AG08396 (cell line): Measurements from ENCODE around the gene LITAF.
"Not testable (repeated sequence)": the region's sequence is repeated elsewhere in the genome, so short reads cannot be mapped to it uniquely, and the experiment has no call there.

Experiments
- DNase-seq: peaks from one replicate; pipeline ENCODE4 v3.0.0; 2012; ENCODE audit warnings: low spot score, mixed read lengths

The LITAF gene

DNA sequence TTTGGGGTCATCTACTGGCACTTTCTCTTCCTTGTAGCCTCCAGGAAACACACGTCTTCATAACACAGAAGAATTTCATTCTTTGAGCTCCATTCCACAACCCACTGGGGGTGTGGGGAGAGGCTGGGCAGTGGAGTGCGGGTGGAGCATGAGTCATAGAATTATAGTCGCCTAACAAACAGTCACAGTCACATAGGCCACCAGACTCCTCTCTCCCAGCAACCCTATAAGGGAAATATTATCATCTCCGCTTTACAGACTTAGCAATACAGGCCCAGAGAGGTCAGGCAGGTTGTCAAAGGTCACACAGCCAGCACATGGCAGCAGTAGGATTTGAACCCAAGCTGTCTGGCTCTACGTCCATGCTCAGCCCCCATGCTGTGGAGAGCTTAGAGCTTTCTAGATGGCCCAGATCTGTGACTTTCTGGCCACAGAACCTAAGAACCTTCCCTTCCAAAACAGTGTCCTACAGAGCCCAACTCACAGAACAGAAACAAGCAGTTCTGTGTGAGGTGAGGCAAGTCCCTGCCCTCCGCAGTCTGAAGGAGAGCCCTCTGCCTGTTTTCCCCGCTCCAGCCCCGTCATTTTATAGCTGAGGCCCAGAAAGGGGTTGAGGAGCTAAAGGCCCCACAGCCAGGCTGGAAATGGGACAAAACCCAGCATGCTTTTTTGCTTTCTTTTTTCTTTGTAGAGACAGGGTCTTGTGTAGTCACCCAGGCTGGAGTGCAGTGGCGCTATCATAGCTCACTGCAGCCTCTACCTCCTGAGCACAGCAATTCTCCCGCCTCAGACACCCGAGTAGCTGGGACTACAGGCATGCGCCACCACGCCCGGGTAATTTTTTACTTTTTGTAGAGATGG, 10.7 kb upstream of the LITAF start:
- peak; percentile 43 for DNase-seq

DNA sequence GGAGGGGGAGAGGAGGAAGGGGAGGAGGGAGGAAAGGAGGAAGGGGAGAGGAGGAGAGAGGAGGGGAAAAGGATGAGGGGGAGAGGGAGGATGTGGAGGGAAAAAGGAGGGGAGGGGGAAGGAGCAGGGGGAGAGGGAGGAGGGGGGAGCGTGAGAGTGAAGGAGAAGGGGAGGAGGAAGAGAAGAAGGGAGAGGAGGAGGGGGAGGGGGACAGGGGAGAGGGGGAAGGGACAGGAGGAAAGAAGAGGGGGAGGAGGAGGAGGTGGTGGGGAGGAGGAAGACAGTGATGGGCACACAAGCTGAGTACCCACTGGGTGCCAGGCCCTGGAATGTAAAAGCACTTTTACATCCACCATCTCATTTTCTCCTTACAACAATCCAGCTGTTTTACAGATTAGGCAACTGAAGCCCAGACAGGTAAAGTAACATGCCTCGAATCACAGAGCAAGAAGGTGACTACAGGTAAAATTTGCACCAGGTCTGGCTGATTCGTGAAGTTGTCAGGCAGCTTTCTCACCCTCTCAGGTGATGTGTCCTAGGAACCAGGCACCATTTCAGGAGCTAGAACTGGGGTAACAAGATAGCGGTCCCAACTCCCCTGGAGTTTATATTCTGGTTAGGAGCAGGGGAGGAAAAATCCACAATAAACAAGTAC, 10.0 kb upstream of the LITAF start:
- no peak for DNase-seq

- no peak for DNase-seq
Measured at GRCh38 chr16:11593581-11593980, 6.9 kb upstream of the LITAF start.

DNA sequence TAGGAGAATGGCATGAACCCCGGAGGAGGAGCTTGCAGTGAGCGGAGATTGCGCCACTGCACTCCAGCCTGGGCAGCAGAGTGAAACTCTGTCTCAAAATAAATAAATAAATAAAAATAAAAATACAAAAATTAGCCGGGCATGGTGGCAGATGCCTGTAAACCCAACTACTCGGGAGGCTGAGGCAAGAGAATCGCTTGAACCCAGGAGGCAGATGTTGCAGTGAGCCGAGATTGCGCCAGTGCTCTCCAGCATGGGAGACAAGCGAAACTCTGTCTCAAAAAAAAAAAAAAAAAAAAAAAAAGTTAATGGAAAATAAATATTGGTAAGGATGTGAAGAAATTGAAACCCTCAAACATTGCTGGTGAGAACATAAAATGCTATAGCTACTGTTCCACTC, 6.4 kb upstream of the LITAF start:
- DNase-seq = not testable (repeated sequence)

GRCh38 chr16:11591630-11592029, 4.9 kb upstream of the LITAF start:
- DNase-seq = not testable (repeated sequence)

DNA sequence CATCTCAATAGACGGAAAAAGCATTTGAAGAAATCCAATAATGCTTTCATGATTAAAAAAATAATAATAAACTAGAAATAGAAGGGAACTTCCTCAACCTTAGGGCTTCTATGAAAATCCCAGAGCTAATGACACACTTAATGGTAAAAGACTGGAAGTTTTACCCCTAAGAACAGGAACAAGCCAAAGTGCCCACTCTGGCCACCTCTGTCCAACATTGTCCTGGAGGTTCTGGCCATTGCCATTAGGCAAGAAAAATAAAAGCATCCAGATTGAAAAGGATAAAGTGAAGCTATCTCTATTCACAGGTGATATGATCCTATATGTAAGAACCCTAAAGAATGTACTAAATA, 2.5 kb upstream of the LITAF start:
- no peak for DNase-seq

DNA sequence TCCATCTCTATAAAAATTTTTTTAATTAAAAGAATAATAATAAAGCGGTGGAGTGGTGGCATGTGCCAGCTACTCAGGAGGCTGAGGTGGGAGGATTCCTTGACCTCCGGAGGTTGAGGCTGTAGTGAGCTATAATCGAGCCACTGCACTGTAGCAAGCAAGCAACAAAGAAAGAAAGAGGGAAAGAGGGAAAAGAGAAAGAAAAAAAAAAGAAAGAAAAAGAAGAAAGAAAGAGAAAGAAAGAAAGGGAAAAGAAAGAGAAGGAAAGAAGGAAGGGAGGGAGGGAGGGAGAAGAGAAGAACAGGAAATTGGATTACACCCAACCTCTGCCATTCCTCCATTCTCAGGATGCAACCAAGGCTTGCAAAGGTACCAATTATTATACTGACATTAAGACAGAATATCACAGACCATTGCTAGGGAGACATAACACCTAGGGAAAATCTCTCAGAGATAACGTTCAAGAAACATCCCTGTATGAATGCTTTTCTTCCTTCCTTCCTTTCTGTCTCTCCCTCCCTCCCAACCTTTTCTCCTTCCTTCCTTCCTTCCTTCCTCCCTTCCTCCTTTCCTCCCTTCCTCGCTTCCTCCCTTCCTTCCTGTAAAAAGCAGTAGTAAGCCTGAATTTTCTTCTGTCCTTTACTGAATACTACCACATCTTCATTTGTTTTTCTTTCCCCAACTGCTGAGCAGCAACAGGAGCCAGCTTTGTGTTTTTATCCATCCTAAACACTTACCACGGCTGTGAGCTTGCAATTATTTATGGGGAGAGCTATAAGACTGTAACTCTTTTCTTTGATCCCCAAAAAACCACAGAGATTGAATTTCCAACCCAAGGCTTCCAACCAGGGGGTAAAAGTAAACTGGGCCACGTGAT, 1.8 kb upstream of the LITAF start:
- no peak for DNase-seq

GRCh38 chr16:11587643-11588247, 1.0 kb upstream of the LITAF start:
- DNase-seq = no peak

DNA sequence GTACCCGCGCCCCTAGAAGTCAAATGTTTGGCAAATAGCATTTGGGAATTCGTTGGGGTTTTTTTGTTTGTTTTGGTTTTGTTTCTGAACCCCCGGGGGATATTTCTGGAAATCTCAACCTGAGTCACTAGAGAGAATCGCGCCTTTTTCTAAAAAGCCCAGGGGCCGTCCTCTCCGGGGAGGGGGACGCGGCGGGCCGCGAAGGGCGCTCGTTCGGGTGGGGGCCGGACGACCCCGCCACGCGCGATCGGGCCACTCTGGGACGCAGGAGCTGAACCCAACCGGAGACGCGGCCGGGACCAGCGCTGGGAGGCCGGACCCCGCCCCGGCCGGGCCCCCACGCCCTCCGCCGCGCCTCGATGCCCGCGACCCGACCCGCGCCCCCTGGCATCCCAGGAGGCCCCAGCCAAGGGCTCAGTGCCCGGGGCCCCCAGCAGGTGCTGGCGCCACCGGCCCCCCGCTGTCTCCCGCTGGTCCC, 302 bp downstream of the LITAF start:
- no peak for DNase-seq

- peak; percentile 50 for DNase-seq
Measured at GRCh38 chr16:11585460-11586377, 1.0 kb downstream of the LITAF start.

DNA sequence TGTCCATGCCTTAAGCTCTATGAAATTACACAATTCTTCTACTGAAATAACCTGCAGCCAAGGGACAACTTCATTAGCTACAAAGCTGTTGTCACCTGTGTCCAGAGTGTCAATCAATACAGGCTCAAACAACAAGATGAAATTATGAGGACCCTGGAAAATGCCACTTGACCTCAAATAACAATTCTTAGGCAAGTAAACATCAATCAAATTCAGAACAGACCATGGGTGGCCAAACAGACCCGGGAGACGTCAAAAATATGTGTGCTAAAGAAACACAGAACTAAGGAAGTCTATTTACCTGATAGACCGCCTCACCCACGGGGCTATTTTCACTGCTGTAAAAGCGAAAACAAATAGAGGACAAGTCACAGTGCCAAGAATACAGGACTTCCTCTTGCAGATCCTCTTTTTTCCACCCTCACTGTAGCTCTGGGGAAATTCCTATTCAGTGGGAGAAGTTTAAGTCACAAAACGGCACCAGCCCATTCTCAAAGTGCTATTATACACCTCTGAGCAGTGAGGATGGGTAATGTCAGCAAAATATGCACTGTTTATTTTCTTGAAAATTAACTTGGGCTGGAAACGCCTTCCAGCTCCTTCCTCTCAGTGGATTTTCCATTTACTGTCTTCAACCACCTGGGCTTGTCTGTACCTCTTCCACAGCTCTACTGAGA, 2.7 kb downstream of the LITAF start:
- no peak for DNase-seq

DNA sequence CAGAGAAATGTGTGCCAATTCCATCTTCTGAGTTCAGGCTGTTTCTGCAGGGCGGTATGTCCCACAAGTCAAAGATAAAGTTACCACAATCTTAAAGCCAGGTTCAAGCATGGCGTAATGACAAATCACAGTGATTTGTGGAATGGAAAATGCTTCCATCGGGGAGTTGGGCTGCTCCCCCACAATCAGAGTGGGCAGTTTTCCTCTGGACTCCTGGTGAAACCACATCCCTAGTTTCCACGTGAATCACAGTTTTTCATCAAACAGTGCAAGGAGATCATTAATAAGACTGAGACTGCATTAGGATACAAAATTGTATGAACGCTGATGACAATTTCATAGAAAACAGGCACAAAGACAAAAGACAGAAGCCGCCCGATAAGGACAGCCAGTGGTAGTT, 3.6 kb downstream of the LITAF start:
- DNase-seq = peak; percentile 43

DNA sequence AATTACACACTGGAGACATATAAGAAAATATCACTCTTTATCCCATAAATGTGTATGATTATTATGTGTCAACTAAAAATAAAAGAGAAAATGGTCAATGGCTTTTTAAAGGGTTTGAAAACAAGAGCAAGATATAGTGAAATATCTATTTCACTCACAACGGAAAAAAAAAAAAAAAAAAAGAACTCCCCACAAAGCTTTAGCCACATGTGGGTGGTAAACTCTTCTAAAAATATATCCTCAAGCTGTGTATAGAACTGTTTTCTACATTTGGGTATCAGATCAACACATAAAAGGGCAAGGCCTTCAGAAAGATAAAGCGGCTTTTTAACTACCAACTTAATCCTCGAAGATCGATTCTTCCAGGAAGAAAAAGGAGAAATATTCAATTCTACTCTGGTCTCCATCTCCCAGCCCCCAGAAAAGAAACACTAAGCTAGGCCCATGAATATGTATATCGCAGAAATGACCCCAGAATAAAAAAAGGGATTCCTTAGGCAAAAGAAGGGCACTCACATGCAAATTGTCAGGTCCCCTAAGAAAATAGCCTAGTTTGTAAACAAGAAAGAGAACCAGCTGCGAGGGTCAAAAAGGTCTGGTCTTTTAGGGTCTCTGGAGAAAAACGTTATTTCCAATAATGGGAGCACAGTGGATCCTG, 4.4 kb downstream of the LITAF start:
- no peak for DNase-seq

DNA sequence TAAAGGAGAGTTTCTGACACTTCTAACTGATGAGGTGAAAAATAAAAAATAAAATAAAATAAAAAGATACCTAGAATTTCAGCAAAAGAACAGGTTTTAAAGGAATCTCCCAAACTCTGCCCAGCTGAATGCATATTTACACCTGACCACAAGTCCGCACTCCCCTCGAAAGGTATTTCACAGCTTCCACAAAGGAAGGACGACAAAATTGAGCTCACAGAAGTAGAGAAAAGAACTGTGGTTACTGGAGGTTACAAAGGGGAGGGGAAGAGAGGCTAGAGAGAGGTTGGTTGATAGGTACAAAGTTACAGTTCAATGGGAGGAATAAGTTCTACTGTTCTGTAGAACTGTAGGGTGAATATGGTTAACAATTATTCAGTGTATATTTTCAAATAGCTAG, 5.0 kb downstream of the LITAF start:
- DNase-seq = no peak

GRCh38 chr16:11580451-11581086, 6.2 kb downstream of the LITAF start:
- DNase-seq = no peak

- DNase-seq = not testable (repeated sequence)
Measured at GRCh38 chr16:11577290-11577660, 9.4 kb downstream of the LITAF start.

DNA sequence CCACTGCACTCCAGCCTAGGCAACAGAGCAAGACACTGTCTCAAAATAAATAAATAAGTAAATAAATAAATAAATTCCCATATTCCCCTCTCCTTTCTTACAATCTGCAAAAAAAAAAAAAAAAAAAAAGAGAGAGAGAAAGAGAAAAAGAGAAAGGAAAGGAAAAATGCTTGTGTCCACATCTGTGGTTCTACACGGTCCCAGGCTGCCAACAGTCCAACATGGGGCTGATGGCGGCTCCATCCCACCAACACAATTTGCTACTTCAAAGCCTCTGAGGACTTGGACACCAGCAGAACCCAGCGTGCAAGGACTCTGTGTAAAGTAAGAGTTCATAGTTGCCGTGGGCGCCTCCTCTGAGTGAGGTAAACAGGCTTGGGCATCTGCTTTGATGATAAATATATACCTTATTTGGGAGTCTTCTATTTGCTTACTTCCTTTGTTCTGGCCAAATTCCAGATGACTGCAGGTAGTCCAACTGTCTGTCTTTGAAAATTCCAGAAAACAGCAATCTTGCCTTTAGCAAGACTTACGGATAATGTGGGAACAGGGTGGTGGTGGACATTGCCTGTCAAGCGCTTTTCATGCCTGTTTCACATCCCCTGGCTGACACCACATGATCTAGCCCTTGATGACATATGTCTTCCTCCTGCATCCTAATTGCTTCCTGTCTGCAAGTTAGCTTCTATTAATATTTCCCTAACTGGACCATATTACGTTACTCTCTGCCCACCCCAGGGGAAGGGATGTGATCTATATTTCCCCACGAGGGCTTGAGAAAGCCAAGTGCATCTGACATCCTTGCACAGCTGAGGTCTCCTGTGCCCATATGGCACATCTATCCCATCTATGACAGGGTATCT, 10.1 kb downstream of the LITAF start:
- no peak for DNase-seq

DNA sequence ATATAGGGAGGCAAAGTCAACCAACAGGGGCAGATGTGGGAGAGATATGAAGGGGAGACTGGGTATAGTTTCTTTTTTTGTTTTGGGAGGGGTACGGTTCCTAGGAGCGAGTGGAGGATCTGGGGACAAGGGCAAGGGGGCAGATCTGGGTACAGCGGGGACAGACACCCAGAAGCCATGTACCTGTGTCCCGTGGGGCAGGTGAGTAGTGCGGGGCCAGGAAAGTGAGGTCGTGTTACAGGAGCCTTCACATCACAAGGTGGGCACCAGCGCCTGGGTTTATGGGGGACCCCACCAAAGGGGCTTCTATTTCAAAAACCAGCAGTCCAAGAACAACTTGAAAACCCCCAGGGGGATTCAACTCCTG, 11.5 kb downstream of the LITAF start:
- no peak for DNase-seq
